HepG2 (cell line): ENCODE data around the gene SLCO2B1. TPM values are rescaled to one million over a fixed set of nuclear protein-coding genes. Genes with fewer than 3 reads are reported as not detected.

ENCODE experiments used
- DMTF1 ChIP-seq: sonication (generic); formaldehyde crosslinking; IDR thresholded peaks from 2 replicates; pipeline ENCODE4 v1.4.0; 2020; ENCODE audit warnings: mild to moderate bottlenecking, missing genetic modification reagents
- FOSL2 ChIP-seq: sonication (generic); formaldehyde crosslinking; IDR thresholded peaks from 2 replicates; pipeline ENCODE4 v1.4.0; 2020; ENCODE audit warnings: missing genetic modification reagents
- GATA4 ChIP-seq: sonication (generic); IDR thresholded peaks from 2 replicates; pipeline ENCODE4 v1.6.1; 2016; ENCODE audit warnings: antibody characterized with exemption, low read depth, borderline replicate concordance
- KLF11 ChIP-seq: IDR thresholded peaks from 2 replicates; pipeline ENCODE4 v1.6.1; 2016; ENCODE audit warnings: missing compliant biosample characterization
- MIXL1 ChIP-seq: IDR thresholded peaks from 2 replicates; pipeline ENCODE4 v1.6.1; 2016
- MLLT10 ChIP-seq: sonication (generic); formaldehyde crosslinking; IDR thresholded peaks from 2 replicates; pipeline ENCODE4 v1.4.0; 2020; ENCODE audit warnings: missing genetic modification reagents
- NAIF1 ChIP-seq: sonication (generic); formaldehyde crosslinking; IDR thresholded peaks from 2 replicates; pipeline ENCODE4 v1.5.0; 2020; ENCODE audit warnings: mild to moderate bottlenecking, missing genetic modification reagents, borderline replicate concordance
- NCOA5 ChIP-seq: sonication (generic); formaldehyde crosslinking; IDR thresholded peaks from 2 replicates; pipeline ENCODE4 v1.4.0; 2020; ENCODE audit warnings: missing genetic modification reagents
- NR2F6 ChIP-seq, 2 experiments: IDR thresholded peaks; 2 replicates each; pipeline ENCODE4 v1.6.1; 2016; ENCODE audit warnings: antibody characterized with exemption in 1 of 2, mild to moderate bottlenecking in 1 of 2
- PHF21A ChIP-seq: sonication (generic); formaldehyde crosslinking; IDR thresholded peaks from 2 replicates; pipeline ENCODE4 v1.5.0; 2020; ENCODE audit warnings: mild to moderate bottlenecking, missing genetic modification reagents
- REL ChIP-seq: sonication (generic); formaldehyde crosslinking; conservative IDR thresholded peaks from 2 replicates; pipeline ENCODE4 v1.8.0; 2022; ENCODE audit warnings: mild to moderate bottlenecking, missing genetic modification reagents, moderate library complexity
- STAT5B ChIP-seq: sonication (generic); formaldehyde crosslinking; IDR thresholded peaks from 2 replicates; pipeline ENCODE4 v1.4.0; 2020; ENCODE audit warnings: missing genetic modification reagents
- TEAD2 ChIP-seq: sonication (generic); formaldehyde crosslinking; IDR thresholded peaks from 2 replicates; pipeline ENCODE4 v1.9.0; 2021; ENCODE audit warnings: missing genetic modification reagents
- ZNF354B ChIP-seq: sonication (generic); formaldehyde crosslinking; IDR thresholded peaks from 2 replicates; pipeline ENCODE4 v1.8.0; 2022; ENCODE audit warnings: mild to moderate bottlenecking, missing genetic modification reagents
- ZNF530 ChIP-seq: sonication (generic); formaldehyde crosslinking; IDR thresholded peaks from 2 replicates; pipeline ENCODE4 v1.5.0; 2020; ENCODE audit warnings: low read depth, mild to moderate bottlenecking, missing genetic modification reagents
- ZNF552 ChIP-seq: sonication (generic); formaldehyde crosslinking; IDR thresholded peaks from 2 replicates; pipeline ENCODE4 v1.9.0; 2022; ENCODE audit warnings: missing genetic modification reagents, mild to moderate bottlenecking, borderline replicate concordance
- ZNF792 ChIP-seq: IDR thresholded peaks from 2 replicates; pipeline ENCODE4 v1.6.1; 2016
- polyA plus RNA-seq, 8 experiments: library from polyadenylated mRNA; depleted of rRNA in 3 of 8; stranded (reverse) in 7 of 8; unstranded in 1 of 8; fragments of >200 nt; fragmentation: Illumina TruSeq in 4 of 8; extraction: Trizol in 4 of 8; gene quantifications; 2 replicates each; pipeline versions ENCODE4 v1.2.1 to v1.2.3, GENCODE V29; 2011 to 2016; ENCODE audit warnings: low read depth in 4 of 8, missing spikeins in 1 of 8, mixed read lengths in 1 of 8; ENCODE audit not compliant: insufficient read depth in 1 of 8
- total RNA-seq, 5 experiments: library from RNA; depleted of rRNA; stranded (reverse); fragments of >200 nt; fragmentation: Illumina TruSeq; extraction: Trizol; gene quantifications; 2 replicates each; pipeline ENCODE4 v1.2.3, GENCODE V29; 2016; ENCODE audit warnings: low read depth in 1 of 5
- TF ChIP-seq, protein P1 (sequence below): sonication (generic); formaldehyde crosslinking; IDR thresholded peaks from 2 replicates; pipeline ENCODE4 v1.5.0; 2020; ENCODE audit warnings: missing genetic modification reagents
- TF ChIP-seq, protein P2 (sequence below): IDR thresholded peaks from 2 replicates; pipeline ENCODE4 v1.6.1; 2016; ENCODE audit warnings: low read depth, control low read depth
- TF ChIP-seq, protein P3 (sequence below): sonication (generic); formaldehyde crosslinking; IDR thresholded peaks from 2 replicates; pipeline ENCODE4 v1.4.0; 2020; ENCODE audit warnings: missing genetic modification reagents

The SLCO2B1 gene
- total and polyA plus RNA-seq, 2 of the 13 experiments (the other 11 are each of a cell fraction or from before 2014, with no cell fraction given): 15.3 to 19.8 TPM

- peak; percentile 56 for TF ChIP-seq FOSL2 (CRISPR knock-in tag)
- peak; percentile 55 for TF ChIP-seq MIXL1 (CRISPR knock-in tag)
- TF ChIP-seq NR2F6 (IDR thresholded peaks at IDR 0.05): peak; percentile 72
- peak; percentile 77 for TF ChIP-seq NR2F6 (CRISPR knock-in tag; IDR thresholded peaks at IDR 0.05)
- TF ChIP-seq GATA4: peak; percentile 61; the same call in 1 of the 2 replicates
- no peak for TF ChIP-seq NAIF1
- no peak for TF ChIP-seq NCOA5 (CRISPR knock-in tag)
- TF ChIP-seq KLF11 (CRISPR knock-in tag): no peak
- peak; percentile 53; the same call in 1 of the 2 replicates for TF ChIP-seq REL (CRISPR knock-in tag)
- TF ChIP-seq, protein P1, sequence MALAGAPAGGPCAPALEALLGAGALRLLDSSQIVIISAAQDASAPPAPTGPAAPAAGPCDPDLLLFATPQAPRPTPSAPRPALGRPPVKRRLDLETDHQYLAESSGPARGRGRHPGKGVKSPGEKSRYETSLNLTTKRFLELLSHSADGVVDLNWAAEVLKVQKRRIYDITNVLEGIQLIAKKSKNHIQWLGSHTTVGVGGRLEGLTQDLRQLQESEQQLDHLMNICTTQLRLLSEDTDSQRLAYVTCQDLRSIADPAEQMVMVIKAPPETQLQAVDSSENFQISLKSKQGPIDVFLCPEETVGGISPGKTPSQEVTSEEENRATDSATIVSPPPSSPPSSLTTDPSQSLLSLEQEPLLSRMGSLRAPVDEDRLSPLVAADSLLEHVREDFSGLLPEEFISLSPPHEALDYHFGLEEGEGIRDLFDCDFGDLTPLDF: no peak
- TF ChIP-seq ZNF354B (CRISPR knock-in tag): no peak
- no peak for TF ChIP-seq STAT5B (CRISPR knock-in tag)
- no peak for TF ChIP-seq ZNF530 (CRISPR knock-in tag)
- peak; percentile 94 for TF ChIP-seq PHF21A (CRISPR knock-in tag)
- TF ChIP-seq, protein P2, sequence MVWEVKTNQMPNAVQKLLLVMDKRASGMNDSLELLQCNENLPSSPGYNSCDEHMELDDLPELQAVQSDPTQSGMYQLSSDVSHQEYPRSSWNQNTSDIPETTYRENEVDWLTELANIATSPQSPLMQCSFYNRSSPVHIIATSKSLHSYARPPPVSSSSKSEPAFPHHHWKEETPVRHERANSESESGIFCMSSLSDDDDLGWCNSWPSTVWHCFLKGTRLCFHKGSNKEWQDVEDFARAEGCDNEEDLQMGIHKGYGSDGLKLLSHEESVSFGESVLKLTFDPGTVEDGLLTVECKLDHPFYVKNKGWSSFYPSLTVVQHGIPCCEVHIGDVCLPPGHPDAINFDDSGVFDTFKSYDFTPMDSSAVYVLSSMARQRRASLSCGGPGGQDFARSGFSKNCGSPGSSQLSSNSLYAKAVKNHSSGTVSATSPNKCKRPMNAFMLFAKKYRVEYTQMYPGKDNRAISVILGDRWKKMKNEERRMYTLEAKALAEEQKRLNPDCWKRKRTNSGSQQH: no peak
- no peak for TF ChIP-seq TEAD2 (CRISPR knock-in tag)
- TF ChIP-seq ZNF552 (CRISPR knock-in tag): no peak; the same call in 1 of the 2 replicates
- TF ChIP-seq ZNF792: 0 out of 2 replicates have a peak, but pooled peaks have one; percentile 46
- no peak for TF ChIP-seq MLLT10 (CRISPR knock-in tag)
- TF ChIP-seq, protein P3, sequence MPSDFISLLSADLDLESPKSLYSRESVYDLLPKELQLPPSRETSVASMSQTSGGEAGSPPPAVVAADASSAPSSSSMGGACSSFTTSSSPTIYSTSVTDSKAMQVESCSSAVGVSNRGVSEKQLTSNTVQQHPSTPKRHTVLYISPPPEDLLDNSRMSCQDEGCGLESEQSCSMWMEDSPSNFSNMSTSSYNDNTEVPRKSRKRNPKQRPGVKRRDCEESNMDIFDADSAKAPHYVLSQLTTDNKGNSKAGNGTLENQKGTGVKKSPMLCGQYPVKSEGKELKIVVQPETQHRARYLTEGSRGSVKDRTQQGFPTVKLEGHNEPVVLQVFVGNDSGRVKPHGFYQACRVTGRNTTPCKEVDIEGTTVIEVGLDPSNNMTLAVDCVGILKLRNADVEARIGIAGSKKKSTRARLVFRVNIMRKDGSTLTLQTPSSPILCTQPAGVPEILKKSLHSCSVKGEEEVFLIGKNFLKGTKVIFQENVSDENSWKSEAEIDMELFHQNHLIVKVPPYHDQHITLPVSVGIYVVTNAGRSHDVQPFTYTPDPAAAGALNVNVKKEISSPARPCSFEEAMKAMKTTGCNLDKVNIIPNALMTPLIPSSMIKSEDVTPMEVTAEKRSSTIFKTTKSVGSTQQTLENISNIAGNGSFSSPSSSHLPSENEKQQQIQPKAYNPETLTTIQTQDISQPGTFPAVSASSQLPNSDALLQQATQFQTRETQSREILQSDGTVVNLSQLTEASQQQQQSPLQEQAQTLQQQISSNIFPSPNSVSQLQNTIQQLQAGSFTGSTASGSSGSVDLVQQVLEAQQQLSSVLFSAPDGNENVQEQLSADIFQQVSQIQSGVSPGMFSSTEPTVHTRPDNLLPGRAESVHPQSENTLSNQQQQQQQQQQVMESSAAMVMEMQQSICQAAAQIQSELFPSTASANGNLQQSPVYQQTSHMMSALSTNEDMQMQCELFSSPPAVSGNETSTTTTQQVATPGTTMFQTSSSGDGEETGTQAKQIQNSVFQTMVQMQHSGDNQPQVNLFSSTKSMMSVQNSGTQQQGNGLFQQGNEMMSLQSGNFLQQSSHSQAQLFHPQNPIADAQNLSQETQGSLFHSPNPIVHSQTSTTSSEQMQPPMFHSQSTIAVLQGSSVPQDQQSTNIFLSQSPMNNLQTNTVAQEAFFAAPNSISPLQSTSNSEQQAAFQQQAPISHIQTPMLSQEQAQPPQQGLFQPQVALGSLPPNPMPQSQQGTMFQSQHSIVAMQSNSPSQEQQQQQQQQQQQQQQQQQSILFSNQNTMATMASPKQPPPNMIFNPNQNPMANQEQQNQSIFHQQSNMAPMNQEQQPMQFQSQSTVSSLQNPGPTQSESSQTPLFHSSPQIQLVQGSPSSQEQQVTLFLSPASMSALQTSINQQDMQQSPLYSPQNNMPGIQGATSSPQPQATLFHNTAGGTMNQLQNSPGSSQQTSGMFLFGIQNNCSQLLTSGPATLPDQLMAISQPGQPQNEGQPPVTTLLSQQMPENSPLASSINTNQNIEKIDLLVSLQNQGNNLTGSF (CRISPR knock-in tag): no peak
- TF ChIP-seq DMTF1 (CRISPR knock-in tag): no peak
Observed at GRCh38 chr11:75159151-75159953, 8.4 kb downstream of the SLCO2B1 start (continued).
